ENCODE measurements around the gene CNTNAP1.

- TF ChIP-seq, protein P1, sequence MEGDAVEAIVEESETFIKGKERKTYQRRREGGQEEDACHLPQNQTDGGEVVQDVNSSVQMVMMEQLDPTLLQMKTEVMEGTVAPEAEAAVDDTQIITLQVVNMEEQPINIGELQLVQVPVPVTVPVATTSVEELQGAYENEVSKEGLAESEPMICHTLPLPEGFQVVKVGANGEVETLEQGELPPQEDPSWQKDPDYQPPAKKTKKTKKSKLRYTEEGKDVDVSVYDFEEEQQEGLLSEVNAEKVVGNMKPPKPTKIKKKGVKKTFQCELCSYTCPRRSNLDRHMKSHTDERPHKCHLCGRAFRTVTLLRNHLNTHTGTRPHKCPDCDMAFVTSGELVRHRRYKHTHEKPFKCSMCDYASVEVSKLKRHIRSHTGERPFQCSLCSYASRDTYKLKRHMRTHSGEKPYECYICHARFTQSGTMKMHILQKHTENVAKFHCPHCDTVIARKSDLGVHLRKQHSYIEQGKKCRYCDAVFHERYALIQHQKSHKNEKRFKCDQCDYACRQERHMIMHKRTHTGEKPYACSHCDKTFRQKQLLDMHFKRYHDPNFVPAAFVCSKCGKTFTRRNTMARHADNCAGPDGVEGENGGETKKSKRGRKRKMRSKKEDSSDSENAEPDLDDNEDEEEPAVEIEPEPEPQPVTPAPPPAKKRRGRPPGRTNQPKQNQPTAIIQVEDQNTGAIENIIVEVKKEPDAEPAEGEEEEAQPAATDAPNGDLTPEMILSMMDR (IDR thresholded peaks at IDR 0.05), result no peak
- TF ChIP-seq POLR2A (IDR thresholded peaks at IDR 0.05), result no peak
Measured at GRCh38 chr17:42639525-42640113, 42.7 kb upstream of the CNTNAP1 start.
